Neural cell (in vitro differentiated cells): ENCODE measurements around the gene CFAP300.

ENCODE experiments used
- EP300 ChIP-seq: fragments of 450-650 bp; conservative IDR thresholded peaks from 2 replicates; pipeline ENCODE4 v1.6.1; 2014; ENCODE audit warnings: antibody characterized with exemption, mild to moderate bottlenecking, moderate library complexity; ENCODE audit not compliant: poor library complexity, severe bottlenecking
- EZH2 ChIP-seq: fragments of 200-600, 300-800 bp; shearing (Covaris generic), sonication (generic); IDR thresholded peaks from 2 replicates; pipeline ENCODE4 v1.6.1; 2014; ENCODE audit warnings: antibody characterized with exemption, low read length, borderline replicate concordance, mild to moderate bottlenecking; ENCODE audit not compliant: insufficient read depth, poor library complexity, severe bottlenecking
- MXI1 ChIP-seq: fragments of 450-650 bp; conservative IDR thresholded peaks from 2 replicates; pipeline ENCODE4 v1.6.1; 2014; ENCODE audit warnings: antibody characterized with exemption, mild to moderate bottlenecking; ENCODE audit not compliant: poor library complexity, severe bottlenecking
- POLR2AphosphoS5 ChIP-seq: IDR thresholded peaks from 2 replicates; pipeline ENCODE4 v1.6.1; 2012
- RAD21 ChIP-seq: fragments of 450-650 bp; conservative IDR thresholded peaks from 2 replicates; pipeline ENCODE4 v1.6.1; 2014; ENCODE audit warnings: antibody characterized with exemption, mild to moderate bottlenecking, moderate library complexity
- TAF1 ChIP-seq: IDR thresholded peaks from 2 replicates; pipeline ENCODE4 v1.6.1; 2012; ENCODE audit warnings: low read depth
- TF ChIP-seq, protein P1 (sequence below): fragments of 450-650 bp; IDR thresholded peaks from 2 replicates; pipeline ENCODE4 v1.5.1; 2014; ENCODE audit warnings: antibody characterized with exemption, mild to moderate bottlenecking, moderate library complexity; ENCODE audit not compliant: poor library complexity, severe bottlenecking
- TF ChIP-seq, protein P2 (sequence below): IDR thresholded peaks from 2 replicates; pipeline ENCODE4 v1.6.1; 2012; ENCODE audit warnings: borderline replicate concordance

DNA sequence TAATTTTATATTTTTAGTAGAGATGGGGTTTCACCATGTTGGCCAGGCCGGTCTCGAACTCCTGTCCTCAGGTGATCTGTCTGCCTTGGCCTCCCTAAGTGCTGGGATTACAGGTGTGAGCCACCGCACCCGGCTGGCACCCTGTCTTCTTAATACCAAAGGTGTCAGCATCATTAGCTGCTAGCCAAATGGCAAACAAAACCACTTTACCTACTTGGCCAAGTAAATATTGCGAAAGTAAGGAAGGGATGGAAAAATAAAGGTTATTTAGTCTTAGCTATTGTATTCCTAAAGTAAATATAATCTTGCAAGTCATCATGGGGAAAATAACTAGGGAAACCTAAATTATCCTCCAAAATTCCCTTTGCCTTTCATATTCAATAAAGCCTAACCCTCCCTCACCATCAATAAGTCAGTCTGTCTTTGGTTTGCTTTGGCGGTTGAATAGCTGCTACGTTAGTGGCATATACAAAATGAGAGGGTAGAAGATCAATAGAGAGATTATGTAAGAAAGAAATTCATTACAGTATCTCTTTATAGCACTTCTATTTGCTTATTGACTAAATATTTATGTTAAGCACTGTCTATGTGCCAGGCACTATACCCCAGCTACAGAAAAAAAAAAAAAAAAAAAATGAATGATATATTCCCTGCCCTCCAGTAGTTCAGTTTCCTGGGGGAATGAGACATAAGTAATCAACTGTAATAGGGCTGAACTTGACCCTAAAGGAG, 40.2 kb upstream of the CFAP300 start:
- no peak for TF ChIP-seq EZH2
- no peak for TF ChIP-seq MXI1
- TF ChIP-seq, protein P1, sequence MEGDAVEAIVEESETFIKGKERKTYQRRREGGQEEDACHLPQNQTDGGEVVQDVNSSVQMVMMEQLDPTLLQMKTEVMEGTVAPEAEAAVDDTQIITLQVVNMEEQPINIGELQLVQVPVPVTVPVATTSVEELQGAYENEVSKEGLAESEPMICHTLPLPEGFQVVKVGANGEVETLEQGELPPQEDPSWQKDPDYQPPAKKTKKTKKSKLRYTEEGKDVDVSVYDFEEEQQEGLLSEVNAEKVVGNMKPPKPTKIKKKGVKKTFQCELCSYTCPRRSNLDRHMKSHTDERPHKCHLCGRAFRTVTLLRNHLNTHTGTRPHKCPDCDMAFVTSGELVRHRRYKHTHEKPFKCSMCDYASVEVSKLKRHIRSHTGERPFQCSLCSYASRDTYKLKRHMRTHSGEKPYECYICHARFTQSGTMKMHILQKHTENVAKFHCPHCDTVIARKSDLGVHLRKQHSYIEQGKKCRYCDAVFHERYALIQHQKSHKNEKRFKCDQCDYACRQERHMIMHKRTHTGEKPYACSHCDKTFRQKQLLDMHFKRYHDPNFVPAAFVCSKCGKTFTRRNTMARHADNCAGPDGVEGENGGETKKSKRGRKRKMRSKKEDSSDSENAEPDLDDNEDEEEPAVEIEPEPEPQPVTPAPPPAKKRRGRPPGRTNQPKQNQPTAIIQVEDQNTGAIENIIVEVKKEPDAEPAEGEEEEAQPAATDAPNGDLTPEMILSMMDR: no peak
- TF ChIP-seq POLR2AphosphoS5: no peak
- no peak for TF ChIP-seq RAD21
- no peak for TF ChIP-seq EP300
- no peak for TF ChIP-seq TAF1
- TF ChIP-seq, protein P2, sequence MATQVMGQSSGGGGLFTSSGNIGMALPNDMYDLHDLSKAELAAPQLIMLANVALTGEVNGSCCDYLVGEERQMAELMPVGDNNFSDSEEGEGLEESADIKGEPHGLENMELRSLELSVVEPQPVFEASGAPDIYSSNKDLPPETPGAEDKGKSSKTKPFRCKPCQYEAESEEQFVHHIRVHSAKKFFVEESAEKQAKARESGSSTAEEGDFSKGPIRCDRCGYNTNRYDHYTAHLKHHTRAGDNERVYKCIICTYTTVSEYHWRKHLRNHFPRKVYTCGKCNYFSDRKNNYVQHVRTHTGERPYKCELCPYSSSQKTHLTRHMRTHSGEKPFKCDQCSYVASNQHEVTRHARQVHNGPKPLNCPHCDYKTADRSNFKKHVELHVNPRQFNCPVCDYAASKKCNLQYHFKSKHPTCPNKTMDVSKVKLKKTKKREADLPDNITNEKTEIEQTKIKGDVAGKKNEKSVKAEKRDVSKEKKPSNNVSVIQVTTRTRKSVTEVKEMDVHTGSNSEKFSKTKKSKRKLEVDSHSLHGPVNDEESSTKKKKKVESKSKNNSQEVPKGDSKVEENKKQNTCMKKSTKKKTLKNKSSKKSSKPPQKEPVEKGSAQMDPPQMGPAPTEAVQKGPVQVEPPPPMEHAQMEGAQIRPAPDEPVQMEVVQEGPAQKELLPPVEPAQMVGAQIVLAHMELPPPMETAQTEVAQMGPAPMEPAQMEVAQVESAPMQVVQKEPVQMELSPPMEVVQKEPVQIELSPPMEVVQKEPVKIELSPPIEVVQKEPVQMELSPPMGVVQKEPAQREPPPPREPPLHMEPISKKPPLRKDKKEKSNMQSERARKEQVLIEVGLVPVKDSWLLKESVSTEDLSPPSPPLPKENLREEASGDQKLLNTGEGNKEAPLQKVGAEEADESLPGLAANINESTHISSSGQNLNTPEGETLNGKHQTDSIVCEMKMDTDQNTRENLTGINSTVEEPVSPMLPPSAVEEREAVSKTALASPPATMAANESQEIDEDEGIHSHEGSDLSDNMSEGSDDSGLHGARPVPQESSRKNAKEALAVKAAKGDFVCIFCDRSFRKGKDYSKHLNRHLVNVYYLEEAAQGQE: no peak
